Smooth muscle cell of trachea (primary cell): ENCODE measurements around the gene LBX2. TPM values are rescaled to one million over a fixed set of nuclear protein-coding genes. Genes with fewer than 3 reads are reported as not detected.

Source experiments
- total RNA-seq: library from RNA; depleted of rRNA; stranded (reverse); fragments of >200 nt; gene quantifications from 2 replicates; pipeline ENCODE4 v1.2.1, GENCODE V29; 2014

Gene LBX2
- 3.1 and 6.3 TPM in 2 replicates for total RNA-seq

GRCh38 chr2:74499267-74499939 lies at the start of gene LBX2:
Gene LBX2, minus strand, starts transcription at chr2:74499603. Its CDS starts 66 bp downstream, at chr2:74499537.

GRCh38 chr2:74529357-74530238 lies 30.2 kb upstream of the LBX2 start, which contains the start of the genes AUP1 and HTRA2:
Gene AUP1, minus strand, starts transcription at chr2:74529706. Its CDS starts 77 bp downstream, at chr2:74529629.
Gene HTRA2, plus strand, starts transcription at chr2:74529933. Its CDS starts 74 bp downstream, at chr2:74530007.

DNA sequence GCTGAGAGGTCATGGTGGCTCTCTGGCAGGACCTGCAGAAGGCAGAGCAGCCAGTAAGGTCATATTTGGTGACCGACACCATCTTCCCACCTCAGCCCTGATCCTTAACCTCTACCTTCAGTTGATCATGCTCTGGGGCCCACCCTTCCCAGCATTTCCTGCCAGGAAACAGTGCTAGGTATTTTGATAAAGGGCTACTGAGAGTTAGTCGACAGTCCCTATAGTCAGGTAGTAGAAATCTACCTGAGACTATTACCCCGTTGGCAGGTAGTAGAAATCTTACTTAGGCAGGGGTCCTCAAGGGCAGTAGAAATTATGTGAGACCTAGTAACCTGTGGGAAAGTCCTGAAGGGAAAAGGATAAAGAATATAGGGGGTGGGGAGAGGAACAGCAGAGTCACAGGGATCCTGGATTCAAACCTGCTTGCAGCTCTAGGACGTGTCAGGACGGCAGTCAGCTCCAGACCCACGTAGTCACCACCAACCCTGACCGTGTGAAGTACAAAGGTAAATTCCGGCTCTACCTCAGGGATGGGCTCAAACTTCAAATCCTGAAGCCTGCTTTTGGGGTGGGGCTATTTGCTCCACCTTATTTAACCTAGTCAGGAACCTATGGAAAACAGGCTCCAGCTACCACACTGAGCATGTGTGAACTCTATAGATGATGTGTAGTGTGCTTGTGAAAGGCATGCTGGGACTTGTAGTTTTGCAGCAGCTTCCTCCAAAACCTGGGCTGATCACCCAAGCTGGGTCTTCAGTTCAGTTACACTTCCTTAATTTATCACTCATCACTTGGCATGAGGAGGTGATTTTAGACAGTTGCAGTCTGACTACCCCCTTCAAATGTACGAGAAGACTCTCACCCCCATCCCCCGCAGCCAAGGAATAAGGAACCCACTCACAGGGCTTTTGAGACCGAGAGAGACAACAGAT lies 26.6 kb upstream of the LBX2 start, which contains the start of gene DQX1:
DQX1 (minus strand) TSS at position 515 of the 932 bp plus-strand sequence; CDS start at position 13, 502 bp downstream.

GRCh38 chr2:74514368-74515270 lies 15.2 kb upstream of the LBX2 start, which contains the start of gene TLX2:
Gene TLX2, plus strand, starts transcription at chr2:74514450. Its CDS starts 357 bp downstream, at chr2:74514807.

DNA sequence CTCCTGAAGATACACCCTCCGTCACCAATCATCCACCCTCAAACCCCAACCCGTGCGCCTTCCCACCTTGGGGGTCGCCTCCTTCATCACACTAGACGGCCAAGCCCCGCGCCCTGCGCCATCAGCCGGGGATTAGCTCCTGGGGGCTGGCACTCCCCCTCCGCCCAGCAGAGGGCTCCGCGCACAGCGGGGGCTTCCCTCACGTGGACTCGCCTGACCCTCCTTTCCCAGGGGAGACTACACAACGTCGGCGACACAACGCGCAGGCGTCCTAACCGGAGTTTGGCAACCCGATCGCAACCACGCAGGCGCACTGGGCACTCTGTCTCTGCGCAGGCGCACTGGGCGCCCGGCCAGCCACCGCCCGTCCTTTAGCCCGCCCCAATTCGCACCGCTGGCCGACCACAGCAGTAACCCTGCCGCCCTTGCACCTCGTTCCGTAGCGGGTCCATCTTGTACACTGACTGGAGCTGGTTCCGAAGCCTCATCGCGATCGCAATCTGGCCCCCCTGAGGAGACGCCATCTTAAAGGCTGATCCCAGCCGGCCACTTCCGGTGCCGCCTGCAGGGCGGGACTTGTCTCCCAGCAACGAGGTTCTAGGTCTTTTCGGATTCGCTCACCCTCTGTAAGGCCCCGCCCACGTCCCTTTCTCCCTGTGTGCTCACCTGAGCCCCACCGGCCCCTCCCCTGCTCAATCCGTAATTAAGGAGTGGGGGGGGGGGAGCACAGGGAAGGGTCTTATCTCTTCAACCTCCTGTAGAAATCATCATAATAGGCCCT lies 7.9 kb upstream of the LBX2 start, which contains the start of gene PCGF1:
PCGF1 (minus strand) TSS at position 551 of the 781 bp plus-strand sequence; CDS start at position 524, 27 bp downstream.

GRCh38 chr2:74482801-74483674 lies 16.4 kb downstream of the LBX2 start, which contains the start of the genes CCDC142 and TTC31:
Gene CCDC142, minus strand, starts transcription at chr2:74482998. Its CDS starts 161 bp downstream, at chr2:74482837.
Gene TTC31, plus strand, starts transcription at chr2:74483081. Its CDS starts 15 bp downstream, at chr2:74483096.

DNA sequence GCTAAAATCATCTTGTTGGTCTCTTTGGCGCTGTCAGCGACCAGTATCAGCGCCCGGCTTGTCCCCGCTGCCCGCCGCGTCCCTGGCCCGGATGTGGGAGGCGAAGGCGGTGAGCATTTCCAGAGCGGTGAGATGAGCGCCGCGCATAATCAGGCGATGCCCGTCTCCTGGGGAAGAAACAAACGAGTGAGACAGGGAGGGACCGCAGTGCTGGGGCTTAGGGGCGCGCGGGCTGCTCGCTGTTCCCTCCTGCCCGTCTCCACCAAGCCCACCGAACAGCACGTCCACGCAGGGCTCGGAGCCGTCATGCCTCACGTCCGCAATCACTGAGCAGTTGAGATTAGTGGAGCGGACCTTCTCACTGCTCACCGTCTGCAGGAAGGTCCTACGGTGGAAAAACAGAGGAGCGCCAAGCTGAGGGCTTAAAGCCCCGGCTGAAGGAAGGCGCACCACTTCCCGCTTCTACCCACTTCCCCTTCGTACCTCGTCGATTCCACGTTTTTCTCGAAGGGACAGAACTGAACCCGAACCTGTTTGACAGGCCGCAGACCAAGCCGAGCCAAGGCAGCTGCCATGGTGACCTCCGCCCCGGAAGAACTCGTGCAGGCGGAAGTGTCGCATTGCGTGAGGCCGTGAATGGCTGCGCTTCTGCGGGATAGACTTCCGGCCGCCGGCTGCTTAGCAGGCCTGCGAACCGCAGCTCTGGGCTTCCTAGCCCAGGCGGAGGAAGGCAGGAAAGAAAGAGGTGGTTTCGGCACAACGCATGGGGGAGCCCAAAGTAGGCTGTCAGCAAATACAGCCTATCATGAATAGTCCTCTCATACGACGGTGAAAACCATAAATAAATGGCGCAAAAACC lies 27.1 kb downstream of the LBX2 start, which contains the start of gene MRPL53:
MRPL53 (minus strand) TSS at position 595 of the 859 bp plus-strand sequence; CDS start at position 575, 20 bp downstream.

GRCh38 chr2:74458132-74458937 lies 41.1 kb downstream of the LBX2 start, which contains the start of gene WBP1:
Gene WBP1, plus strand, starts transcription at chr2:74458438. Its CDS starts 165 bp downstream, at chr2:74458603.

GRCh38 chr2:74454654-74455511 lies 44.5 kb downstream of the LBX2 start, which contains the start of gene INO80B:
Gene INO80B, plus strand, starts transcription at chr2:74455087. Its CDS starts 30 bp downstream, at chr2:74455117.

Other genes starting within 250 kb of the LBX2 start
- under 0.01 and 0.44 TPM in 2 replicates for gene SLC4A5, start 156.2 kb downstream of the LBX2 start, total RNA-seq
- 200 and 311 TPM in 2 replicates for gene DCTN1, start 119.3 kb downstream of the LBX2 start, total RNA-seq
- gene C2orf81, start 78.0 kb downstream of the LBX2 start, total RNA-seq: 1.5 and 2.0 TPM in 2 replicates
- 36.4 and 95.7 TPM in 2 replicates for gene WDR54, start 77.9 kb downstream of the LBX2 start, total RNA-seq
- 22.3 and 24.0 TPM in 2 replicates for gene RTKN, start 57.7 kb downstream of the LBX2 start, total RNA-seq
- gene INO80B, start 44.5 kb downstream of the LBX2 start, total RNA-seq: 14.1 and 16.0 TPM in 2 replicates
- 36.4 and 87.2 TPM in 2 replicates for gene WBP1, start 41.2 kb downstream of the LBX2 start, total RNA-seq
- 62.1 and 68.0 TPM in 2 replicates for gene MOGS, start 34.2 kb downstream of the LBX2 start, total RNA-seq
- 47.3 and 48.0 TPM in 2 replicates for gene MRPL53, start 26.9 kb downstream of the LBX2 start, total RNA-seq
- gene CCDC142, start 16.6 kb downstream of the LBX2 start, total RNA-seq: 25.9 and 27.6 TPM in 2 replicates
- 11.6 and 19.6 TPM in 2 replicates for gene TTC31, start 16.5 kb downstream of the LBX2 start, total RNA-seq
- gene PCGF1, start 8.1 kb upstream of the LBX2 start, total RNA-seq: 21.2 and 25.5 TPM in 2 replicates
- gene TLX2, start 14.8 kb upstream of the LBX2 start, total RNA-seq: 0.58 and 0.83 TPM in 2 replicates
- under 0.01 and 0.29 TPM in 2 replicates for gene DQX1, start 26.6 kb upstream of the LBX2 start, total RNA-seq
- 57.6 and 90.3 TPM in 2 replicates for gene AUP1, start 30.1 kb upstream of the LBX2 start, total RNA-seq
- gene HTRA2, start 30.3 kb upstream of the LBX2 start, total RNA-seq: 38.1 and 50.4 TPM in 2 replicates
- 27.3 and 53.9 TPM in 2 replicates for gene LOXL3, start 54.3 kb upstream of the LBX2 start, total RNA-seq
- 27.3 and 50.4 TPM in 2 replicates for gene DOK1, start 55.1 kb upstream of the LBX2 start, total RNA-seq
- gene M1AP, start 148.7 kb upstream of the LBX2 start, total RNA-seq: not detected in 2 replicates
- gene SEMA4F, start 154.6 kb upstream of the LBX2 start, total RNA-seq: 10.2 and 18.4 TPM in 2 replicates